ACHN (cell line): ENCODE data around the gene CTIF.

Source experiments
- DNase-seq: peaks from one replicate; pipeline ENCODE4 v3.0.0-alpha.2; 2015
- in situ Hi-C: cut with HindIII; loops from 2 replicates; pipeline ENCODE4 v1.10.0; 2017; ENCODE audit warnings: low sequenced_read_pairs, low pct_ligation_motif_present, low pct_unique_long_range_greater_than_20kb

CTIF gene

GRCh38 chr18:48831802-48832201 is 293.0 kb downstream of the CTIF start:
- no peak for DNase-seq
- in situ Hi-C loops = no loop called here

- peak; percentile 77 for DNase-seq
- in situ Hi-C loops = no loop called here
Observed at GRCh38 chr18:48832938-48833700, 294.3 kb downstream of the CTIF start.

DNA sequence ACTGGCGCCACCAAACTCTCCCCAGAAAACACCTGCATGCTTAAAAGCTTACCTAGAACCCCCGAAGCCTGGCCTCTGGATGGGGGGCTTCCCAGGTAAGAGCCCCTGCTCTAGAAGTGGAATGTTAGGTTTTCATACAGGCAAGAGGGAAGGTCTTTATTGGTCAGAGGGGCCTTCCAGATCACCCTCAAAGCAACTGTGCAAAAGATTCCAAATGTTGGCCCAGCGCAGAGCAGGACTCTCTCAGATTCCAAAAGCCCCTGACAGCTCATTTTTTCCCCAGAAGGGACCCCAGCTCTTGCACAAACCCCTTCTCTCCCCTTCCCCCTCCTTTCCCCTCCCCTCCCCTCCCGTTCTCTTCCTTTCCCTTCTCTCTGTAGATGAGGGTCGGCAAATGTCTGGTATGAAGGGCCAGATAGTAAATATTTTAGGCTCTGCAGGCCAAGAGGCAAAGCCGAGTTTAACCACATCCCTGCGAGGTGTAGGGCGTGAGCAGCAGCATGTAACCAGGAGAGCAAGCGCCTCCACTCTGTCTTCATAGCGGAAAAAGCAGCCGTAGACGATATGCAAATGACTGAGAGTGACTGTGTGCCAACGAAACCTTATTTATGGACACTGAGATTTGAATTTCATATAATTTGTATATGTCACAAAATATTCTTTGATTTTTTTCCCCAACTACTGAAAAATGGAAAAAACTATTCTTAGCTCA is 295.0 kb downstream of the CTIF start:
- in situ Hi-C loops = no loop called here
- peak; percentile 29 for DNase-seq

GRCh38 chr18:48834413-48835031 is 295.7 kb downstream of the CTIF start:
- in situ Hi-C loops = no loop called here
- peak; percentile 92 for DNase-seq

GRCh38 chr18:48835119-48835518 is 296.3 kb downstream of the CTIF start:
- DNase-seq = no peak
- in situ Hi-C loops = no loop called here

GRCh38 chr18:48835745-48836170 is 296.9 kb downstream of the CTIF start:
- DNase-seq = no peak
- in situ Hi-C loops = no loop called here

DNA sequence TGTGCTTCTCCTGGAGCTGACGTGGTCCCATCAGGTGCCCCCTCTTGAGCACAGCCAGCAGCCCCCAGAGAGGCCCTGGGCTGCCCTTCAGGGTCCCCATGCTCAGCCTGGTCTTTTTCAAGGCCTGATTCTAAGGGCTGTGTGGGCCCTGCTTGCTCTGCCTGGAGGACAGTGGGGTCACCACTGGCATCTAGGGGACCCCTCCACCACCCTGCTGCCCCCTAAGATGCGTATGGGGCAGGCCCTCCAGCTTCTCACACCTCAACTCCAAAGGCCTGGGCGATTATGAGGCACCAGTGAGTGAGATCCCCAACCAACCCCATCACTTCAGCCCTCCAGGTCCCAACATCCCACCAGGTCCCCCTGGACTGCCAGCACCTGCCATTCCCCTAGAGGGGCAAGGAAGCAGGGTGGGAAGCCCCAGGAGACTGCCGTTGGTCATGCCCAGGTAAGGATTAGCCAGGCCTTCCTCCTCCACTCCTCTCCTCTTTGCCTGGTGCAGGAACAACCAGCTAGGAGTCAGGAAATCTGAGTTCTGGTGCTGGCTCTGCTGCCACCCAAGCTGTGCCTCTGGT is 297.5 kb downstream of the CTIF start:
- no peak for DNase-seq
- in situ Hi-C loops = no loop called here

DNA sequence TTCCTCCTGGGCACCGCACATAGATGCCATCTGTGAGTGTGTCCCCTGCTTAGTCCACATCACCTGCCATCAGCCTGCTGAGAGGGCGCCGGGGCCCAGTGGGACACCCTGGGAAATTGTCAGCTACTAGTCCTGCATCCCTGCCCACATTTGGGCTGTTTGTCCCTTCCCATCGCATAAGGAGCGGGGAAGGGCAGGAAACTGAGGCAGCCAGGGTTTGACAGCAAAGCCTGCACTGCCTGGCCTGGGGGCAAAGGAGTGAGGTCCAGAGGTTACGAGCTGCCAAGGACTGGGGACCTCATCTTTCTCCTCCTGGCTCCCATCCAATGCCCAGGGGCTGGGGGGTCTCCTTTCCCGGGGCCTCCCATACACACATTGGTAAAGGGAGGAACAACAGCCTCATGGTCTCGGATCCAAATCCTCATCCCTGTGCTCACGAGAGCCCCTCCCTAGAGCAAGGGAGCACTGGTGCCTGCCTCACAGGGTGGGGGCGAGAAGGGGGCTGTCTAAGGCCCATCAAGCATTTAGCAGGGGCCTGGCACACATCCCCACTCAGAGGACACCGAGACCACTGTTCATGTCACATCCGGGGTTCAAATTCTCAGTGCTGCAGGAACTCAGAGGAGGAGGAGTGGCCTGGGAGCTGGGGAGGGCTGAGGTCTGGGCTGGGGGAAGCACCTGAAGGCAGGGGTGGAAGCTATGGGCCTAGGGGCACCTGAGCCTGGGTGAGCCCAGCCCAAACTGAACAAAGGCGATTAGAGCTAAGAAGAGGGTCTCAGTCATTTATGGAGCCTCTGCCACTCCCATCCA is 298.2 kb downstream of the CTIF start:
- no peak for DNase-seq
- in situ Hi-C loops = no loop called here

- DNase-seq = no peak
- in situ Hi-C loops = no loop called here
Observed at GRCh38 chr18:48837676-48838075, 298.8 kb downstream of the CTIF start.

DNA sequence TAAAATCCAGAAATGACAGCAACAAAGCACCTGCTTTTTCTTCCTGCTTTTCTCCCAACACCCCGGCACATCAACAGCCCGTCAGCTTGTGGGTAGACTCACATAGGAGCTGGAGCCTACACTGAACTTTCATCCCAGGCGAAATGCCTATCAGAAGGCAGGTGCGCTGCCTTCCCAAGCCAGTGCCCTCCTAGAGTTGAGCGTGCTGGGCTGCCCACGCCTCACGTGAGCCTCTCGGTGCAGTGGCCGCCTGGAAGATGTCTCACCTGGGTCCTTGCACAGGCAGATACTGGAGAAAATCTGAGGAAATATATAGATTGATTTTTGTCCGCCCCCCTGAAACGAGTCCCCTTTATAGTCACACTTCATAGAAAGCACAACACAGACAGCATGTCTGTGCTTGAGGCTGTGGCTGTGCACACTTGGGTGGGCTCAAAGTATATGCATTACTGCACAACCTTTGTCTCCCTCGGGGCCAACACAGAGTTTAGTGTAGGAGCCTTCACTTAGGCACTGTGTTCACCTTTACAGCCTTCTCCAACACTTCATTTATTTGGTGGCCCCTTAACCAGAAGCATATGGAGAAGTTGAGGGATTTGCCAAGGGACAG is 299.4 kb downstream of the CTIF start:
- no peak for DNase-seq
- in situ Hi-C loops = no loop called here

DNA sequence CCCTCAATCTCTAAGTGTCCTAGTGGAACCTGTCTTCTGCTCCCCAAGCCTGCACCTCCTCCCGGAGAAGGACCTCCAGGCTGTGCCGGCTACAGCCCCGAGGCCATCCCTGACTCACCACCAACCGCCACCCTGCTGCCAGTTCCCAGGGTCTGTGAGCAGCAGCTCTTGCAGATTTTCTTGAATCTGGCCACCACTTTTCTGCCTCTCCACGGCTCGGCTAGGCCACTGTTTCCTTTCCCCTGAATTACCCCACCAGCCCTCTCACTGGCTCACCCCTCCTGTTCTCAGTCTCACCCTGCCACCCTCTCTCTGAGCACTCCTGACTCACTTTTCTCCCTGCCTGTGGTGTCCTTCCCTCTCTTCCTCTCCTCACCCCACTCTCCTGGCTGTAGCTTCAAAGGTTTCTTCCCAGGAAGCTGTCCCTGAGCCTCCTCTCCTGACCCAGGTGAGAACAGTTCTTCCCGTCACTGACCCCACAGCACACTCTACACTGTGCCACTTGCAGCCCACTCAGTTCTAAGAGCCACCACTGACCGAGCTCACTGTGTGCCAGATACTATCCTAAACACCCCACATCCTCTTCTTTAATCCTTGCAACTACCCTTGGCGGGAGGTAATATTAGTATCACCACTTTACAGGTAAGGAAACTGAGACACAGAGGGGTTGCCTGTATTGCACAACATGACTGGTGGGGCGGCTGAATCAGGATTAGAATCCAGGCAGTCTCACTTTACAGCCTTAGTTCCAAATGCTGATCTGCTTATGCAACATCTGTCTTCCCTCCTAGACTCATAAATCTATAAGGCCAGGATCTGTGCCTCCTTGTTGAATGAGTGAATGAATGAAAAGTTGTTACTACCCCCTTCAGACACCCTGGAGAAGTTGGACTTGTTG is 300.3 kb downstream of the CTIF start:
- in situ Hi-C loops = no loop called here
- DNase-seq = no peak

- in situ Hi-C loops = no loop called here
- DNase-seq = no peak
Observed at GRCh38 chr18:48839819-48840490, 301.1 kb downstream of the CTIF start.

GRCh38 chr18:48840491-48840877 is 301.7 kb downstream of the CTIF start:
- in situ Hi-C loops = no loop called here
- no peak for DNase-seq

DNA sequence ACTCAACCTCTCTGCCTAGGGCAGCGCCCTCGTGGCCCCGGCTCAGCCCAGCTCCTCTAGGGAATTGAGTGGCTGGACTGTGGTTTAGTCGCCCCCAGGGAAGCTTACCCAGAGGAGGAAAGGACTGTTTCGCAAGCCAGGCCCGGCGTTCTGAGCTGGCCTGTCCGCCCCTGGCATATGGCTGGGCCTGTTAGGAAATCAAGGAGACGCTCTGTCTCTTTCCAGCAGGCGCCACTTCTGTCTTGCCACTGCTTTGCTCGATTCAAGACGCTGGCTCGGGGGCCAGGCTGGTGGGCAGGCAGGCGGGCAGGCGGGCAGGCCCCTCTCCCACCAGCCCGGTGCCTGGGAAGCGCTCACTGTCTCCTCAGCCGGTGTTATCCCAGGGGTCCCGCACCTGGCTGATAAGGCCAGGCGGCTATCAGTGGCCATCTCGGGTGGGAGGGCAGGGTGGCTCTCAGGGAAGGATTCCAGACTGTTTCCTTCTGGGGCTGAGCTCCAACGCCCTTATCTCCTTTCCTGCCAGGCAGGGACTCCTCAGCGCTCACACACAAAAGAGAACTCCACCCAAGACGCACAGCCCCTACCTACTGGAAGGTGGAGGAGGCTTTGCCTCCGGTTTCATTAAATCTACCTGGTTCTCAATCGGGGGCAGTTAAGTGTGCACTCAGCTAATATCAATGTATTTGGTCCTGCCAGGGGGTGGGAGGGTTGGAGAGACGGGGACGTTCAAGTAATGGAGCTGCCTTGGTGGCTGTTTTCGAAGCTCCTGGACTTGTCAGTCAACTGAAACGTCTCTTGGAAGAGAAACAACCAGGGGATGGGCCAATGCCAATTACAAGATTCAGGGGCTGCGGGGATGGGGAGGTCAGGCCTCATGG is 302.8 kb downstream of the CTIF start:
- in situ Hi-C loops = no loop called here
- no peak for DNase-seq

DNA sequence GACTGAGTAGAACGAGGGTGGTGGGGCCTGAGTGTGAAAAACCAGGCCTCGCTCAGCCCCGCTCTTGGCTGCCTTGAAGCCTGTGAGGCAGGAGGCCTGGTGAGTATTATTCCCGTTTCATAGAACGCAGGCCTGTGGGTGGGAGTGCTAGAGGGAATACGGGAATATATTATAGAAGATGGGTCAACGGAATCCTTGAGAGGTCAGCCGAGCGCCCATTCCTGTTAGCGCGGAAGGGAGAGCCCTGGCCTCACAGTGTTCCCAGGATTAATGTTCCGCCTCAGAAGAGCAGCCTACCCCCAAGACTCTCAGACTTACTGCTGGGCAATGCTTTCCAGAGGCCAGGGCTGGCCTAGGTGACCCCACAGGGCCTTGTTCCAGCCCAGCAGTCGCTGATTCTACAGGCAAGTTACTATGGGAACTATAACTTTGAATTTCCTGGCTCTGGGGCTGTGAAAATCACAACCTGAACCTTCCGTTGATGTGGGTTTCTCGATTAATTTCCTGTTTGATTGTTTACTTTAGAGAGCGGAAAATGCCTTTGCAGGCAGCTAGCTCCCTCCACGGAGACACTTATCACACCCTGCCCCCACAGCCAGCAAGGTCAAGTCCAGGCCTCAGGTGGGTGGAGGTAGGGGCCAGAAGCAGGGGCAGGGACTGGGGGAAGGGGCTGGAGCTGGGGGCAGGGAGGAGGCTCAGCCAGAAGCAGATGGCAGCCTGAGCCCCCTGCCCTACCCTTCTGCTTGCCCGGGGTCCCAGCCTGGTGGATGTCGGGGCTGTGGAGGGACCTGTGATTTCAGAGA is 303.6 kb downstream of the CTIF start:
- no peak for DNase-seq
- in situ Hi-C loops = no loop called here
